Effector memory CD8-positive, alpha-beta T cell (primary cell): ENCODE results near the gene PMM2.
A peak's percentile ranks its signal among the peaks of the same experiment; 100 is the strongest.
"Not testable (repeated sequence)": the region's sequence is repeated elsewhere in the genome, so short reads cannot be mapped to it uniquely, and the experiment has no call there.

Experiments used
- ATAC-seq: fragments of 150-1000 bp; cut with Tn5 transposase; replicated peaks from 2 replicates; pipeline ENCODE4 v1.10.0; 2021; ENCODE audit warnings: mild to moderate bottlenecking, moderate library complexity
- DNase-seq, 3 experiments: peaks; one replicate each; pipeline ENCODE4 v3.0.0; 2021
- H3K27ac Mint-ChIP-seq, 2 donors: one replicate each; pipeline ENCODE4 v1.8.0; 2022; ENCODE audit warnings: mild to moderate bottlenecking in 2 of 2, mixed read lengths in 2 of 2, moderate library complexity in 2 of 2
- H3K27me3 Mint-ChIP-seq, 2 donors: one replicate each; pipeline ENCODE4 v1.8.0; 2022; ENCODE audit warnings: mixed read lengths in 2 of 2
- H3K36me3 Mint-ChIP-seq: one replicate; pipeline ENCODE4 v1.8.0; 2022; ENCODE audit warnings: mild to moderate bottlenecking, moderate library complexity, mixed read lengths; ENCODE audit not compliant: insufficient read depth
- H3K4me1 Mint-ChIP-seq, 2 donors: one replicate each; pipeline ENCODE4 v1.8.0; 2022; ENCODE audit warnings: low read depth in 2 of 2, mixed read lengths in 2 of 2
- H3K4me3 Mint-ChIP-seq, 2 donors: one replicate each; pipeline ENCODE4 v1.8.0; 2022; ENCODE audit warnings: mild to moderate bottlenecking in 2 of 2, mixed read lengths in 2 of 2, moderate library complexity in 2 of 2
- H3K9me3 Mint-ChIP-seq, 2 donors: one replicate each; pipeline ENCODE4 v1.8.0; 2022; ENCODE audit warnings: mixed read lengths in 2 of 2

The PMM2 gene

GRCh38 chr16:8816967-8817655 is 19.5 kb downstream of the PMM2 start:
- H3K4me1 Mint-ChIP-seq, result peaks cover 2 to 14% of the 10 kb centered on the region in 2 donors

GRCh38 chr16:8818504-8819270 is 21.0 kb downstream of the PMM2 start:
- peaks cover 58% of the 10 kb centered on the region for H3K36me3 Mint-ChIP-seq
- no peaks in the 10 kb centered on the region for H3K9me3 Mint-ChIP-seq
- H3K4me3 Mint-ChIP-seq, result no peak overlapping the region
- ATAC-seq, result no peak
- peaks cover 2 to 18% of the 10 kb centered on the region in 2 donors for H3K4me1 Mint-ChIP-seq
- DNase-seq, result no peak
- no peaks in the 10 kb centered on the region for H3K27me3 Mint-ChIP-seq
- H3K27ac Mint-ChIP-seq, result no peak overlapping the region

More at GRCh38 chr16:8816967-8817655, 19.5 kb downstream of the PMM2 start:
- H3K36me3 Mint-ChIP-seq, result peaks cover 68% of the 10 kb centered on the region
- H3K4me3 Mint-ChIP-seq, result no peak overlapping the region
- DNase-seq (no peak), ATAC-seq (peak; percentile 31)
- H3K27ac Mint-ChIP-seq, result peak overlapping the region in 1 of 2 donors; percentile 23
- H3K9me3 Mint-ChIP-seq, result no peaks in the 10 kb centered on the region
- no peaks in the 10 kb centered on the region for H3K27me3 Mint-ChIP-seq

GRCh38 chr16:8819411-8820034 is 21.9 kb downstream of the PMM2 start:
- H3K36me3 Mint-ChIP-seq, result peaks cover 53% of the 10 kb centered on the region
- no peak overlapping the region for H3K4me3 Mint-ChIP-seq
- no peak for ATAC-seq
- no peak overlapping the region for H3K27ac Mint-ChIP-seq
- H3K9me3 Mint-ChIP-seq, result no peaks in the 10 kb centered on the region
- no peaks in the 10 kb centered on the region for H3K27me3 Mint-ChIP-seq
- peaks cover 2 to 18% of the 10 kb centered on the region in 2 donors for H3K4me1 Mint-ChIP-seq
- DNase-seq, result no peak

- Mint-ChIP-seq H3K36me3 (peaks cover 47% of the 10 kb centered on the region), H3K4me3 (no peak overlapping the region)
These were observed 24.8 kb downstream of the PMM2 start for GRCh38 chr16:8822403-8822802.

GRCh38 chr16:8826278-8826879 is 28.7 kb downstream of the PMM2 start:
- no peak for ATAC-seq

More at GRCh38 chr16:8822403-8822802, 24.8 kb downstream of the PMM2 start:
- Mint-ChIP-seq H3K9me3 (no peaks in the 10 kb centered on the region), H3K4me1 (peaks cover 0 to 9% of the 10 kb centered on the region in 2 donors), H3K27me3 (no peaks in the 10 kb centered on the region), H3K27ac (peak overlapping the region; percentile 11 to 87)
- no peak for ATAC-seq
- no peak for DNase-seq

GRCh38 chr16:8828541-8829165 is 31.0 kb downstream of the PMM2 start:
- Mint-ChIP-seq H3K27ac (no peak overlapping the region), H3K4me1 (peaks cover 10 to 11% of the 10 kb centered on the region in 2 donors), H3K36me3 (peaks cover 28% of the 10 kb centered on the region), H3K9me3 (no peaks in the 10 kb centered on the region), H3K4me3 (no peak overlapping the region), H3K27me3 (no peaks in the 10 kb centered on the region)
- ATAC-seq (no peak), DNase-seq (no peak)

More at GRCh38 chr16:8826278-8826879, 28.7 kb downstream of the PMM2 start:
- no peak overlapping the region for H3K4me3 Mint-ChIP-seq
- peaks cover 2 to 9% of the 10 kb centered on the region in 2 donors for H3K4me1 Mint-ChIP-seq
- H3K36me3 Mint-ChIP-seq, result peaks cover 28% of the 10 kb centered on the region
- no peak for DNase-seq
- H3K9me3 Mint-ChIP-seq, result no peaks in the 10 kb centered on the region
- no peak overlapping the region for H3K27ac Mint-ChIP-seq
- no peaks in the 10 kb centered on the region for H3K27me3 Mint-ChIP-seq

GRCh38 chr16:8831450-8831849 is 33.8 kb downstream of the PMM2 start:
- peak overlapping the region in 1 of 2 donors; percentile 21 for H3K27ac Mint-ChIP-seq
- H3K4me3 Mint-ChIP-seq, result no peak overlapping the region
- H3K4me1 Mint-ChIP-seq, result peaks cover 10 to 17% of the 10 kb centered on the region in 2 donors
- H3K36me3 Mint-ChIP-seq, result peaks cover 15% of the 10 kb centered on the region
- no peaks in the 10 kb centered on the region for H3K27me3 Mint-ChIP-seq
- ATAC-seq (no peak), DNase-seq (no peak)
- no peaks in the 10 kb centered on the region for H3K9me3 Mint-ChIP-seq

GRCh38 chr16:8831871-8832716 is 34.5 kb downstream of the PMM2 start:
- DNase-seq (no peak), ATAC-seq (no peak)
- H3K4me3 Mint-ChIP-seq, result peak overlapping the region in 1 of 2 donors; percentile 44
- no peaks in the 10 kb centered on the region for H3K27me3 Mint-ChIP-seq
- peaks cover 10 to 17% of the 10 kb centered on the region in 2 donors for H3K4me1 Mint-ChIP-seq
- peaks cover 15% of the 10 kb centered on the region for H3K36me3 Mint-ChIP-seq
- H3K27ac Mint-ChIP-seq, result peak overlapping the region in 1 of 2 donors; percentile 21
- no peaks in the 10 kb centered on the region for H3K9me3 Mint-ChIP-seq

- no peak for DNase-seq
- Mint-ChIP-seq H3K9me3 (no peaks in the 10 kb centered on the region), H3K27me3 (no peaks in the 10 kb centered on the region), H3K4me1 (peaks cover 10 to 17% of the 10 kb centered on the region in 2 donors), H3K36me3 (peaks cover 15% of the 10 kb centered on the region), H3K27ac (peak overlapping the region; percentile 21 to 38), H3K4me3 (peak overlapping the region; percentile 44 to 55)
- ATAC-seq, result no peak
These were observed 35.1 kb downstream of the PMM2 start for GRCh38 chr16:8832717-8833105.

GRCh38 chr16:8836797-8837196 is 39.2 kb downstream of the PMM2 start:
- not testable (repeated sequence) for H3K27ac Mint-ChIP-seq, H3K36me3 Mint-ChIP-seq, ATAC-seq, H3K9me3 Mint-ChIP-seq, H3K4me3 Mint-ChIP-seq, DNase-seq, H3K27me3 Mint-ChIP-seq
- peaks cover 8 to 17% of the 10 kb centered on the region in 2 donors for H3K4me1 Mint-ChIP-seq

GRCh38 chr16:8837594-8837993 is 40.0 kb downstream of the PMM2 start:
- H3K9me3 Mint-ChIP-seq, DNase-seq, H3K27me3 Mint-ChIP-seq, ATAC-seq, H3K4me3 Mint-ChIP-seq, H3K27ac Mint-ChIP-seq, H3K36me3 Mint-ChIP-seq: not testable (repeated sequence)
- H3K4me1 Mint-ChIP-seq, result peaks cover 11 to 17% of the 10 kb centered on the region in 2 donors

GRCh38 chr16:8842016-8842415 is 44.4 kb downstream of the PMM2 start:
- peak overlapping the region in 1 of 2 donors; percentile 56 for H3K27ac Mint-ChIP-seq
- not testable (repeated sequence) for H3K9me3 Mint-ChIP-seq, H3K27me3 Mint-ChIP-seq, H3K36me3 Mint-ChIP-seq, H3K4me3 Mint-ChIP-seq, ATAC-seq, DNase-seq
- H3K4me1 Mint-ChIP-seq, result peaks cover 15 to 27% of the 10 kb centered on the region in 2 donors
